Upper lobe of left lung (tissue), 6 donors: ENCODE results near the gene SGMS1. TPM values are rescaled to one million over a fixed set of nuclear protein-coding genes. Genes with fewer than 3 reads are reported as not detected.

ENCODE experiments used
- ATAC-seq, 2 donors: fragments of 200-7000 bp; cut with Tn5 transposase; one replicate each; pipeline ENCODE4 v1.9.1; 2022; ENCODE audit warnings: mild to moderate bottlenecking in 2 of 2, moderate library complexity in 2 of 2; ENCODE audit not compliant: low FRiP score in 2 of 2
- DNase-seq, 2 donors: peaks; one replicate each; pipeline ENCODE4 v3.0.0-alpha.2; 2019 to 2020
- H3K27ac ChIP-seq, 4 donors: fragments of 200-600 bp; sonication (generic); one replicate each; pipeline ENCODE4 v1.5.1; 2016 to 2019
- H3K27me3 ChIP-seq, 4 donors: fragments of 200-600 bp; sonication (generic); one replicate each; pipeline ENCODE4 v1.5.1; 2017 to 2019
- H3K36me3 ChIP-seq, 4 donors: fragments of 200-600 bp; sonication (generic); one replicate each; pipeline ENCODE4 v1.5.1; 2016 to 2019
- H3K4me1 ChIP-seq, 4 donors: fragments of 200-600 bp; sonication (generic); one replicate each; pipeline ENCODE4 v1.5.1; 2018 to 2019
- H3K4me3 ChIP-seq, 4 donors: fragments of 200-600 bp; sonication (generic); one replicate each; pipeline ENCODE4 v1.5.1; 2017 to 2019; ENCODE audit warnings: mild to moderate bottlenecking in 2 of 4, moderate library complexity in 1 of 4
- H3K9me3 ChIP-seq, 4 donors: fragments of 200-600 bp; sonication (generic); one replicate each; pipeline ENCODE4 v1.5.1; 2018 to 2019
- EP300 ChIP-seq, 4 donors: sonication (generic); formaldehyde crosslinking; IDR thresholded peaks; one replicate each; pipeline ENCODE4 v1.5.1; 2017; ENCODE audit warnings: antibody characterized with exemption in 4 of 4, control low read depth in 2 of 4
- POLR2A ChIP-seq, 4 donors: fragments of 450-650 bp; IDR thresholded peaks; one replicate each; pipeline ENCODE4 v1.5.1; 2016 to 2017; ENCODE audit warnings: antibody characterized with exemption in 4 of 4, mild to moderate bottlenecking in 2 of 4
- POLR2AphosphoS5 ChIP-seq, 2 donors: sonication (generic); formaldehyde crosslinking; IDR thresholded peaks; one replicate each; pipeline ENCODE4 v1.5.1; 2017; ENCODE audit warnings: antibody characterized with exemption in 2 of 2
- WGBS, 2 donors: methylation state at CpG; one replicate each; pipeline ENCODE4 v1.1.5; 2017 to 2018; 5-methylcytosine and 5-hydroxymethylcytosine counted together
- total RNA-seq, 6 donors: library from RNA; depleted of rRNA in 4 of 6; stranded (reverse); fragments of >200 nt in 4 of 6; gene quantifications; one replicate each; pipeline versions ENCODE4 v1.1.0 to v1.2.1, GENCODE V29; 2016 to 2021
- TF ChIP-seq, protein P1 (sequence below), 6 experiments: fragments of 450-650 bp in 4 of 6; fragments of 200-600 bp in 2 of 6; sonication (generic) in 2 of 6; IDR thresholded peaks; one replicate each; pipeline ENCODE4 v1.5.1; 2016 to 2019; ENCODE audit warnings: antibody characterized with exemption in 6 of 6
- donor health status: DM: no; HTN: no; CAD: no; lungs with moderate emphysema.
- donor health status: DM: no; HTN: yes; CAD: no; lungs with severe emphysema.

Gene SGMS1
- total RNA-seq, 6 donors from 2014 or later: 66.7 to 230 (median 173) TPM

DNA sequence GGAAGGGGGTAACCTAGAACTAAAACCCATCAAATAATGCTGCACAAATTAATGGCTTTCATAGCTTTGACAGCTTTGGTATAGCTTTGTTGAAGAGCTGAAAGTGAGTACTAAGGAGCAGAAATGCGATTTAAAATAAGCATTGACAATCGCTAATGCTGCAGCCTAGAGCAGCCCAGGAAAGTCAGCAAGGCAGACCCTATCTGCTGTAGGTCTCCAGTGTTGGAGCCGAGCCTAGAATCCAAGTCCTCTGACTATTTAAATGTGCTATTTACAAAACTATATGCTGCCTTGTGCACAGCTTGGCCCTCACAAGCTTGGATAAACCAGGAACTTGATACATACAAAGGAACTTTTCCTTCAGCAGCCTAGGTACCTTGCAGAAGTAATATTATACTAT lies 307.6 kb downstream of the SGMS1 start:
- ATAC-seq: no peak
- Histone ChIP-seq H3K4me3 (no peak overlapping the region), H3K9me3 (no peaks in the 10 kb centered on the region), H3K27me3 (no peaks in the 10 kb centered on the region), H3K36me3 (peaks cover 0 to 5% (median 2%) of the 10 kb centered on the region in 4 donors), H3K27ac (no peak overlapping the region), H3K4me1 (peaks cover 0 to 9% (median 8%) of the 10 kb centered on the region in 4 donors)
- DNase-seq: no peak
- 79 to 80% methylated on average over 3 of the region's 3 CpGs for WGBS, 2 donors
- TF ChIP-seq POLR2A (IDR thresholded peaks at IDR 0.05): no peak
- no peak for TF ChIP-seq POLR2AphosphoS5 (IDR thresholded peaks at IDR 0.05)
- TF ChIP-seq, protein P1, sequence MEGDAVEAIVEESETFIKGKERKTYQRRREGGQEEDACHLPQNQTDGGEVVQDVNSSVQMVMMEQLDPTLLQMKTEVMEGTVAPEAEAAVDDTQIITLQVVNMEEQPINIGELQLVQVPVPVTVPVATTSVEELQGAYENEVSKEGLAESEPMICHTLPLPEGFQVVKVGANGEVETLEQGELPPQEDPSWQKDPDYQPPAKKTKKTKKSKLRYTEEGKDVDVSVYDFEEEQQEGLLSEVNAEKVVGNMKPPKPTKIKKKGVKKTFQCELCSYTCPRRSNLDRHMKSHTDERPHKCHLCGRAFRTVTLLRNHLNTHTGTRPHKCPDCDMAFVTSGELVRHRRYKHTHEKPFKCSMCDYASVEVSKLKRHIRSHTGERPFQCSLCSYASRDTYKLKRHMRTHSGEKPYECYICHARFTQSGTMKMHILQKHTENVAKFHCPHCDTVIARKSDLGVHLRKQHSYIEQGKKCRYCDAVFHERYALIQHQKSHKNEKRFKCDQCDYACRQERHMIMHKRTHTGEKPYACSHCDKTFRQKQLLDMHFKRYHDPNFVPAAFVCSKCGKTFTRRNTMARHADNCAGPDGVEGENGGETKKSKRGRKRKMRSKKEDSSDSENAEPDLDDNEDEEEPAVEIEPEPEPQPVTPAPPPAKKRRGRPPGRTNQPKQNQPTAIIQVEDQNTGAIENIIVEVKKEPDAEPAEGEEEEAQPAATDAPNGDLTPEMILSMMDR (IDR thresholded peaks at IDR 0.05): no peak
- no peak for TF ChIP-seq EP300 (IDR thresholded peaks at IDR 0.05)

DNA sequence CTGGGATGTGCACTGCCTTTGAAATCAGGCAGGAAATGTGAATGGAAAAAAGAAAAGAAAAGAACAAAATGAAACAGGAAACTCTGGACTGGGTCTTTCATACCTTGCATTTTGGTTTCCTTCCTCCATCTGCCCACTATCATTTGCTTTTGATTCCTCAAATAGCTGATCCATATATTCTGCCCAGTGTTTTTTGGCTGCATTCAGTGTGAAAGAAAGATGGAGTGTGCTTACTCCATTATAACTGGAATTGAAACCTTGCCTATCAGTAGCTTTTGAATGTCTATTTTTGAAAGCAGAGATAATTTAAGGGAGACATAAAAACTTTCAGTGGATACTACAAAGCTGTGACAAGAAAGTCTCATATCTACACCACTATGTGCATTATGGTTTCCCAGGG lies 308.3 kb downstream of the SGMS1 start:
- no peak for ATAC-seq
- H3K27me3 ChIP-seq: no peaks in the 10 kb centered on the region
- TF ChIP-seq POLR2AphosphoS5 (IDR thresholded peaks at IDR 0.05): no peak
- no peak for TF ChIP-seq POLR2A (IDR thresholded peaks at IDR 0.05)
- no peak for TF ChIP-seq EP300 (IDR thresholded peaks at IDR 0.05)
- TF ChIP-seq, protein P1 (IDR thresholded peaks at IDR 0.05): no peak
- no peaks in the 10 kb centered on the region for H3K9me3 ChIP-seq
- DNase-seq: no peak
- no peak overlapping the region for H3K27ac ChIP-seq
- no peak overlapping the region for H3K4me3 ChIP-seq
- H3K36me3 ChIP-seq: peaks cover 0 to 13% (median 9%) of the 10 kb centered on the region in 4 donors
- H3K4me1 ChIP-seq: peaks cover 0 to 9% (median 8%) of the 10 kb centered on the region in 4 donors

DNA sequence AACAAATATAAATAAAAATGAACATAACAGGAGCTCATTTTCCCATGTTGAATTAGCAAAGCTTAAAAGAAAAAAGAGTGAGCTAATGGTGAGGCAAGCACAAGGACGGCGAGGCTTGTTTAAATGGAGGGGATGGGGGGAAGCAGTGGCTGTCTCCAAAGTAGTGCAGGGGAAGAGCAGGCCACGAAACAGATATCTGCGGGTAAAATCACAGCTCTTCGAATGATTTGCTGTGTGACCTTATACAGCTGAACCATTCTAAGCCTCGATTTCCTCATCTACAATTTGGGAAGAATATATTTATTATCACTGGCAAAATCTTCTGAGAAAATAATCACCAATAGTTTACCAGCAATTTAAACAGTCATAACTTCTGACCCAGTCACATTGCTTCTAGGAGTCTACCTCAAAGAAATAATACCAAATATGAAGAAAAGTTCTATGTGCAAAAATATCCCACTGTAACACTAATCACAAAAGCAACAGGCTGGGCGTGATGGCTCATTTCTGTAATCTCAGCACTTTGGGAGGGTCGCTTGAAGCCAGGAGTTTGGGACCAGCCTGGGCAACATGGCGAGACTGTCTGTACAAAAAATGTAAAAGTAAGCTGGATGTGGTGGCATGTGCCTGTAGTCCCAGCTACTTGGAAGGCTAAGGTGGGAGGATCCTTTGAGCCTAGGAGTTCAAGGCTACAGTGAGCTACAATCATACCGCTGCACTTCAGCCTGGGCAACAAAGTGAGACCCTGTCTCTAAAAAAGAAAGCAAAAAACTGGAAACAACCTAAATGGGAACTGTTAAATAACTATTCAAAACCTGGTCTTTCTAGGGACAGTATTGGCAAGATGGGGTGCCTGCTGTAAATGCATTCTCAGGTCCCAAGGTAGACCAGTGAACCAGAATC lies 309.3 kb downstream of the SGMS1 start:
- no peaks in the 10 kb centered on the region for H3K9me3 ChIP-seq
- H3K4me1 ChIP-seq: peaks cover 0 to 9% (median 8%) of the 10 kb centered on the region in 4 donors
- ATAC-seq (no peak), DNase-seq (no peak)
- TF ChIP-seq EP300 (IDR thresholded peaks at IDR 0.05): no peak
- TF ChIP-seq, protein P1 (IDR thresholded peaks at IDR 0.05): no peak
- no peak for TF ChIP-seq POLR2A (IDR thresholded peaks at IDR 0.05)
- no peak for TF ChIP-seq POLR2AphosphoS5 (IDR thresholded peaks at IDR 0.05)
- no peak overlapping the region for H3K4me3 ChIP-seq
- no peak overlapping the region for H3K27ac ChIP-seq
- 84 to 93% methylated on average over 10 of the region's 10 CpGs for WGBS, 2 donors
- peaks cover 0 to 21% (median 18%) of the 10 kb centered on the region in 4 donors for H3K36me3 ChIP-seq
- H3K27me3 ChIP-seq: no peaks in the 10 kb centered on the region

DNA sequence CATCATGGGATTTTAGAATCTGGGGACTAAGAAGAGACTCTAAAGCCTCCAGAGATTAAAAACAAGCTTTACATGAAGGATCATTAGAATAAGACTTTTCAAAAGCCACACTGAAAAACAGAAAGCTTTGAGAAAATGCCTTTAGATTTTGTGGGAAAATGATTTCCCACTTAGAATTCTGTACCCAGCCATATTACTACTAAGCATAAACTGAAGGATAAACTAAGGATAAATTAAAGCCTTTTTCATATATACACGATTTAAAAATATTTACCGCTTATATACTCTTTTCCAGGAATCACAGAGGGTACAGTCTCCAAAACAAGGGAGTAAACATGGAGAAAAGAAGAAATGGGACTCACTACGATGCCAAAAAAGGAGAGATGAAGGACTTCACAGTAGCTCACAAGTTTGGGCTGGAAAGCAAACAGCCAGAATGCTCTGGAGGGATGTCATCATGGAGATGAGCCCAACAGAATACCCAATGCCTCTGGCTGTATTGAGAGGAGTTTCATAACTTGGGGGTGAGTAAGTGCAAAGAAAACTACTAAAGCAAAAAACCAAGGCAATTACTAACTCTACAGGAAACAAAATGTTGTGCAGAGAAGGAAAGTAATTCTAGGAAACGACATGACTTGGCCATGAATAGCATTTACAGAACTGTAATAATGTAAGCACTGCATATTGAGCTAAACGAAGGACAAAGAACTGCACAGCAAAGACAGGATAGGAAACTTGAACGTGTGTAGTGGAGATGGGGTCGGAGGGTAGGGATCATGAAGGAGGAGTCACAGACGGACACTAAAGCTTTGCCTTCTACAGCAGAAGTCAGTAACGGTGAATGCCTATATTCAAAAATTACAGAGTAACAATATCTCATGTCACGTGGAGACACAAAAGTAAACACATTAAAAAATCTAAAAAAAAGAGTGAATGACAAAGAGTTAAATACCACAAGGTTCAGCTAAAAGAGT lies 311.0 kb downstream of the SGMS1 start:
- no peaks in the 10 kb centered on the region for H3K27me3 ChIP-seq
- 84 to 88% methylated on average over 10 of the region's 10 CpGs for WGBS, 2 donors
- no peak overlapping the region for H3K4me3 ChIP-seq
- H3K27ac ChIP-seq: no peak overlapping the region
- ATAC-seq: no peak
- TF ChIP-seq, protein P1 (IDR thresholded peaks at IDR 0.05): no peak
- no peak for TF ChIP-seq POLR2A (IDR thresholded peaks at IDR 0.05)
- no peak for TF ChIP-seq EP300 (IDR thresholded peaks at IDR 0.05)
- TF ChIP-seq POLR2AphosphoS5 (IDR thresholded peaks at IDR 0.05): no peak
- no peak for DNase-seq
- peaks cover 0 to 9% (median 8%) of the 10 kb centered on the region in 4 donors for H3K4me1 ChIP-seq
- peaks cover 0 to 37% (median 19%) of the 10 kb centered on the region in 4 donors for H3K36me3 ChIP-seq
- H3K9me3 ChIP-seq: no peaks in the 10 kb centered on the region
